Endothelial cell (in vitro differentiated cells): ENCODE data around the gene DIP2C. TPM values are rescaled to one million over a fixed set of nuclear protein-coding genes. Genes with fewer than 3 reads are reported as not detected.
A peak's percentile ranks its signal among the peaks of the same experiment; 100 is the strongest.
"Not testable (repeated sequence)": the region's sequence is repeated elsewhere in the genome, so short reads cannot be mapped to it uniquely, and the experiment has no call there.

ENCODE experiments used
- DNase-seq: peaks from one replicate; pipeline ENCODE4 v3.0.0; 2021; ENCODE audit warnings: low spot score
- H3K27ac Mint-ChIP-seq: one replicate; pipeline ENCODE4 v1.8.0; 2021; ENCODE audit warnings: mixed read lengths, inconsistent platforms; ENCODE audit not compliant: unreplicated experiment
- H3K27me3 Mint-ChIP-seq: one replicate; pipeline ENCODE4 v1.8.0; 2021; ENCODE audit warnings: mild to moderate bottlenecking, moderate library complexity, mixed read lengths, inconsistent platforms; ENCODE audit not compliant: unreplicated experiment
- H3K36me3 Mint-ChIP-seq: one replicate; pipeline ENCODE4 v1.8.0; 2021; ENCODE audit warnings: mild to moderate bottlenecking, low read depth, mixed read lengths, inconsistent platforms; ENCODE audit not compliant: unreplicated experiment
- H3K4me1 Mint-ChIP-seq: one replicate; pipeline ENCODE4 v1.8.0; 2021; ENCODE audit warnings: mild to moderate bottlenecking, mixed read lengths, inconsistent platforms; ENCODE audit not compliant: unreplicated experiment
- H3K4me3 Mint-ChIP-seq: one replicate; pipeline ENCODE4 v1.8.0; 2021; ENCODE audit warnings: mild to moderate bottlenecking, mixed read lengths, inconsistent platforms; ENCODE audit not compliant: unreplicated experiment
- H3K9me3 Mint-ChIP-seq: one replicate; pipeline ENCODE4 v1.8.0; 2021; ENCODE audit warnings: mixed read lengths, inconsistent platforms; ENCODE audit not compliant: unreplicated experiment
- CTCF ChIP-seq: fragments of 200-600 bp; sonication (generic); IDR thresholded peaks from one replicate; pipeline ENCODE4 v1.5.0; 2021; ENCODE audit warnings: antibody characterized with exemption; ENCODE audit not compliant: unreplicated experiment
- total RNA-seq: library from RNA; stranded (reverse); fragmentation: NEBNext Ultra II Directional; extraction: Animal tissue kit (Norgen Biotek cat#: 25700); gene quantifications from one replicate; pipeline ENCODE4 v1.2.1, GENCODE V29; 2021; ENCODE audit not compliant: unreplicated experiment

Gene DIP2C
- total RNA-seq, 1 donor from 2014 or later: 13.1 TPM

- no peak for TF ChIP-seq CTCF
- H3K4me3 Mint-ChIP-seq: no peak overlapping the region
- no peak overlapping the region for H3K27ac Mint-ChIP-seq
- H3K27me3 Mint-ChIP-seq: peaks cover 3% of the 10 kb centered on the region
- no peaks in the 10 kb centered on the region for H3K9me3 Mint-ChIP-seq
- DNase-seq: no peak
- H3K4me1 Mint-ChIP-seq: no peaks in the 10 kb centered on the region
- peaks cover 27% of the 10 kb centered on the region for H3K36me3 Mint-ChIP-seq
Observed at GRCh38 chr10:370449-370825, 319.0 kb downstream of the DIP2C start.

GRCh38 chr10:369684-370448 is 319.6 kb downstream of the DIP2C start:
- Mint-ChIP-seq H3K9me3 (no peaks in the 10 kb centered on the region), H3K4me3 (peak overlapping the region; percentile 38), H3K27ac (no peak overlapping the region), H3K27me3 (peaks cover 1% of the 10 kb centered on the region), H3K36me3 (peaks cover 23% of the 10 kb centered on the region), H3K4me1 (no peaks in the 10 kb centered on the region)
- no peak for DNase-seq
- no peak for TF ChIP-seq CTCF

- H3K4me1 Mint-ChIP-seq: no peaks in the 10 kb centered on the region
- no peak for DNase-seq
- H3K4me3 Mint-ChIP-seq: no peak overlapping the region
- H3K27ac Mint-ChIP-seq: no peak overlapping the region
- H3K36me3 Mint-ChIP-seq: peaks cover 17% of the 10 kb centered on the region
- no peak for TF ChIP-seq CTCF
- no peaks in the 10 kb centered on the region for H3K9me3 Mint-ChIP-seq
- peaks cover 1% of the 10 kb centered on the region for H3K27me3 Mint-ChIP-seq
Observed at GRCh38 chr10:369221-369683, 320.2 kb downstream of the DIP2C start.

GRCh38 chr10:368579-369220 is 320.8 kb downstream of the DIP2C start:
- Mint-ChIP-seq H3K9me3 (no peaks in the 10 kb centered on the region), H3K4me3 (no peak overlapping the region), H3K36me3 (peaks cover 17% of the 10 kb centered on the region), H3K27ac (no peak overlapping the region), H3K27me3 (peaks cover 1% of the 10 kb centered on the region), H3K4me1 (peaks cover 2% of the 10 kb centered on the region)
- no peak for DNase-seq
- TF ChIP-seq CTCF: no peak

GRCh38 chr10:368107-368506 is 321.4 kb downstream of the DIP2C start:
- H3K27ac Mint-ChIP-seq, H3K27me3 Mint-ChIP-seq, H3K9me3 Mint-ChIP-seq, DNase-seq, H3K4me3 Mint-ChIP-seq, H3K4me1 Mint-ChIP-seq: not testable (repeated sequence)
- peaks cover 17% of the 10 kb centered on the region for H3K36me3 Mint-ChIP-seq
